Measurements from ENCODE around the gene LZTS2.
"Not testable (repeated sequence)": the region's sequence is repeated elsewhere in the genome, so short reads cannot be mapped to it uniquely, and the experiment has no call there.

Gene LZTS2

DNA sequence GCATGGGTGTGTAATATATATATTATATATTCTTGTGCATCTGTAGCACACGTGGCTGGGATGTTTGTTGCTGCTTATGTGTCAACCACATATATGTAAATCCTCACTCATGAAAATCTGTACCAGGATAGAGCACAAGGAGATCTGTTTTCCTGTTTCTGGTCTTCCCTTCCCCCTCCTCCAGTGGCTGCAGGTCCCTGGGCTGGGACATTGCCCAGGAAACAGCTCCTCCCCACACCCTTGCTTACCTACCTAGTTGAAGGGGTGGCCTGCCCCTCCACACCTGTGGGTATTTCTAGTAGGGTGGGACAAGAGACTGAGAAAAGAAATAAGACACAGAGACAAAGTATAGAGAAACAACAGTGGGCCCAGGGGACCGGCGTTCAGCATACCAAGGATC lies 33.7 kb downstream of the LZTS2 start:
- no peak for DNase-seq (ENCODE audit: low read depth)

DNA sequence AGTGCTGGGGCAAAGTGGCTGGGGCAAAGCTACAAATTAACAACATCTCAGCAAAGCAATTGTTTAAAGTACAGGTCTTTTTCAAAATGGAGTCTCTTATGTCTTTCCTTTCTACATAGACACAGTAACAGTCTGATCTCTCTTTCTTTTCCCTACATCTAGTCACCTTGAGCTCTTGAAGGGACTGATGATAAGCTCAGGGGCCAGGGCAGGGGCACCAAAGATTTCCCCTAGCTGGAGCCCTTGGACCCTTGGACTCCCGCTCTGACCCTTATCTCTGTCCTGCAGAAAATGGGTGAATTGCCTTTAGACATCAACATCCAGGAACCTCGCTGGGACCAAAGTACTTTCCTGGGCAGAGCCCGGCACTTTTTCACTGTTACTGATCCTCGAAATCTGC lies 34.8 kb downstream of the LZTS2 start:
- DNase-seq (ENCODE audit: low read depth): not testable (repeated sequence)

GRCh38 chr10:101035314-101035713 lies 35.7 kb downstream of the LZTS2 start:
- DNase-seq (ENCODE audit: low read depth): no peak

DNA sequence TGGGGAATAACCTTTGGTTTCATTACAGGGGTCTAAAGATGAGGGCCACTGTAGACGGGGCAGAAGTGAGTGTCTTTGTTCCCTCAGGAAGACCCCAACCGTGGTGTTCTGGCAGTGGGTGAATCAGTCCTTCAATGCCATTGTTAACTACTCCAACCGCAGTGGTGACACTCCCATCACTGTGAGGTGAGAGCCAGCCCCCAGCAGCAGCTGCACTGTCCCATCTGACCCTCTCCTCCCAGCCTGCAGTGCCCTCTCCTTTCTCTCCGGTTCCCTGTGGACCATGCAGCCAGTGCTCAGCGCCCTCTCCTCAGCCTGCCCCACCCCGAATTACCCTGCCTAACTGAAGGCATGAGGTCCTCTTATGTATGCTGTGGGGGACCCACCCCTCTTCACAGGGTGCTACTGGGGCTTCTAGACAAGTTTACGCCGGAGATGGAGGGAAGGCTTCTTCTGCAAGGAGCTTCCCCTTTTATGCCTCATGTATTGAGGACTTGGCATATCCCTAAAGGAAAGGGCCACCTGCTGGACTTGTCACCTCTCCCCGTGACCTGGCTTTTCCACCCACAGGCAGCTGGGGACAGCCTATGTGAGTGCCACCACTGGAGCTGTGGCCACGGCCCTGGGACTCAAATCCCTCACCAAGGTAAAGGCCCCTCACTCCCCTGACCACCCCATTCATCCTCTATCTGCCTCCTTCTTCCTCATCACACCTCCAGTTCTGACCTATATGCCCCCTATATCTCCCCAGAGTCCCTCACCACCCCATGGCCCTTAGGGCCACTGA lies 36.5 kb downstream of the LZTS2 start:
- no peak for DNase-seq (ENCODE audit: low read depth)

- DNase-seq (ENCODE audit: low read depth): no peak
These were observed 37.1 kb downstream of the LZTS2 start for GRCh38 chr10:101036726-101037125.

- no peak for DNase-seq (ENCODE audit: low read depth)
These were observed 38.9 kb downstream of the LZTS2 start for GRCh38 chr10:101038484-101038883.

- no peak for DNase-seq (ENCODE audit: low read depth)
These were observed 40.5 kb downstream of the LZTS2 start for GRCh38 chr10:101040061-101040460.

DNA sequence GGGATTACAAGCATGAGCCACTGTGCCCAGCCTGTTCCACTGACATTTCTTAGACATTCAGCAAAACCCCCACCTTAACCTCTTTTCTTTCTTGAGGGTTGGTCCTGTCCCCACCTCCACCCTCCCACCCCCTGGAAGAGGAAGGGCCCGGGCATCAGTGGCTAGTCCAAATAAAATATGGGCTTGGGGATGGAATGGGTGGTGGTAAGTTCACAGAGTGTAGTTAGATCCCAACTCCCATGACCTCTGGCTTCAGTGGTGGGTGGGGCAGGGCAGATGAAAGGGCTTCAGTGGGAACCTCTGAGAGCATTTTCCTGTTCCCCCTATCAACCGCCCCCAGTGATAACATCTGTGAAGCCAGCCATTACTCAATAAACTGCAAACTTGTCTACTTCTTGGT lies 41.2 kb downstream of the LZTS2 start:
- DNase-seq (ENCODE audit: low read depth): no peak

DNA sequence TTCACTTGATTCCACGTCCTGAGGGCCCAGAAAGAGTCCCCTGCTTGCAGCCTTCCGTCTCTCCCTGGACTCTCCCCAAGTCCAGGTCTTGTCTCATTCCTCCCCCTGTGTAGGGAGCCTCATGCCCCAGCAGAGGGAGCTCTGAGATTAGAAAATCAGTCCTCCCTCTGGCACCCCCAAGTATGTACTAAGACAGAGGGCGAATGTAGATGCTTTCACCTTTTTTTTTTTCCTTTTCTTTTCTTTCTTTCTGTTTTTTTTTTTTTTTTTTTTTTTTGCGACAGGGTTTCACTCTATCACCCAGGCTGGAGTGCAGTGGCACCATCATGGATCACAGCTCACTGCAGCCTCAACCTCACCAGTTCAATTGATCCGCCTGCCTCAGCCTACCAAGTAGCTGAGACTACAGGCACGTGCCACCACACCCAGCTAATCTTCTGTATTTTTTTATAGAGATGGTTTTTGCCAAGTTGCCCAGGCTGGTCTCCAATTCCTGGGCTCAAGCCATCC lies 41.7 kb downstream of the LZTS2 start:
- peak; percentile 37 for DNase-seq (ENCODE audit: low read depth)

GRCh38 chr10:101042118-101042517 lies 42.5 kb downstream of the LZTS2 start:
- no peak for DNase-seq (ENCODE audit: low read depth)

DNA sequence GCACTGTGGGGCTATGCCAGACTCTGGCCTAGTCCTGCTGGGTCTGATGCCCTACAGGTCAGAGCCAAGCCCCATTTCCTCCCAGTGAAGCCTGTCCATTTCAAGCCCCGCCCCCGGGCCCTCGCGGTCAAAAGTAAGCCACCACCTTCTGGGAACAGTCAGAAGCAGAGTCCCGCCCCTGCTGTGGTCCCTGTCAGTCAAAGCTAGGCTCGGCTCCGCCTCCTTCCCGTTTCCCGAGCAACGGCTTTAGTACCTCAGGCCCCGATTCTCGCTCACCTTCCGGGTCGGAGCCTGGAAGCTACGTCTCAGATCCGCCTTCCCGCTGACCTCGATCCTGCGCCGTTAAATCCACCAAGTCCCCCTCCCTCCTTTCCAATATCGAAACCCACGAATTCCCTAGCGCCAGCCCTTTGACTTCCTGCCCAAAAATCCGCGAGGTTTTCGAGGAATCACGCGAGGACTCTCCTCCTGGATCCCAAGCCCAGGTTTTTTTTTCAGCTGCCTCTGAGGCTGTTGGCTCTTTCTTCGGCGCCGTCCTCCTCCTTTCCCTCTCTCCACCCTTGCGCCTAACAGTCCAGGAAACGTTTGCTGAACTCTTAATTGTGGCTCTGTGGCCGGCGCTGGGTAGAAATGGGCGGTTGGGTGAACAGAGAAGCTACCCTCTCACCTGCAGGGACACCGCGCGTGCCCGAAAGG lies 43.2 kb downstream of the LZTS2 start:
- peak; percentile 65 for DNase-seq (ENCODE audit: low read depth)

DNA sequence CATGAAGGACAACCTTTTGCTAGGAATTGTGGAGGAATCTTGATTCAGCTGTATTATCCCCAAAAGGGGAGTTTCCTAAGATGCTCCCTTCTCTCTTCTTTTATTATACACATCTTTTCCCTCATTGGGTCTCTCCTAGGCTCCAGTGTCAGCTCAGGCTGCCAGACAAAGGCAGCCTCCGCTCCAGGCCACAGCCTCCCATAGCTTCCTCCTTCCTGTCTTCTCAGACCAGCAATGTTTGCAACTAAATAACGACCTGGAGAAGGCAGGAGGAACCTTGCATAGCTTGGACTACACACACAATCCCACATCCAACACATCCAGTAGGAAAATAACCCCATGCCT lies 43.7 kb downstream of the LZTS2 start:
- no peak for DNase-seq (ENCODE audit: low read depth)

GRCh38 chr10:101044117-101044516 lies 44.5 kb downstream of the LZTS2 start:
- DNase-seq (ENCODE audit: low read depth): no peak

DNA sequence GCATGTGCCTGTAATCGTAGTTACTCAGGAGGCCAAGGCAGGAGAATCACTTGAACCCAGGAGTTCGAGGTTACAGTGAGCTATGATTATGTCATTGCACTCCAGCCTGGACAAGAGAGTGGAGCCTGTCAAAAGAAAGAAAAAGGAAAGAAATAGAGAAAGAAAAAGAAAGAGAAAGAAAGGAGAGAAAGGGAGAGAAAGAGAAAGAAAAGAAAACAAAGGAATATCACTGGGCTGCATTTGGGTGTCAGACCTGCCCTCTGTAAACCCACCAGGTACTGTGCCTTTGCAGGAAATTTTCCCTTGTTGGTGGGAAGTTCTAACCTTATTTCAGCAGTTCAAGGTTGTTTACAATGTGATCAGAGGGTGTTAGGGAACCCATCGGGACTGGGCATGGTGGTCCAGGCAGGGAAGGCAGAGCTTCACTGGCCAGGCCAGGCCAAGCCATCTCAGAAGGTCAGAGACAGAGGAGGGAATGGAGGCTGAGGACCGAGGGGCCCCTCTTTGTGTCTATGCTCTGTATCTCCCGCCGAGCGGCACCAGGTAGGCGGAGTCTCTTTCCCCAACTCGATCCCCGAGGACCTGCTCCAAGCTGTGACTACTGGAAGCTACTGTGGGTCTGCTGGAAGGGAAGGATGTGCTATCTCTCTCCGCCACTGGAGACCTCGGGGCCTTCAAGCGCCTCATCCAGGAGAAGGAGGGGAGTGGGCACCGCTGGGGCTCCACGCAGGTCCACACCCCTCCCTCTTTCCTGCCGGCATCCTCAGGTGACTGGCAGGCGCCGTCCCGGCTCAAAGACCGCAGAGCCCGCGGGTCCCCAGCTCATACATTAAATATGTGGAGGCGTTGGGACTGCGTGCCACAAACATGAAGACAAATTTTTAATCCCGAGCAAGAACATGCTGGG lies 47.0 kb downstream of the LZTS2 start:
- DNase-seq (ENCODE audit: low read depth): no peak

DNA sequence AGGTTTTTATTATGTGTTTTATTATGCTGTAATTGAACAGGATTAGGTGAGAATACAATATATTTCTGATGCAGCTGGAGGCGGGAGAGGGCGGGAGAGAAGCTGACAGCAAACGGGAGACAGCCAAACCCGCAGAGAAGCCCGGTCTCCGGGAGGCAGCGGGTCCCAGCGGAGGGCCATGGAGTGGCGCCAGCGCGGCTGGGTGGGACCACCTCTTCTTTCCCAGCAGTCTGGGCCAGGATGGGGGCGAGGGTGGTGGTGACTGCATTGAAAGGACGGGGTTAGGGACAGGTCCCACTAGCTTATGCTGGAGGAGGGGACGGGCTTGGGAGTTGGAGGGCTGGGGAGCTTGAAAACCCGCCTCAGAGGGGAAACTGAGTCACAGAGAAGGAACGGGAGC lies 47.7 kb downstream of the LZTS2 start:
- DNase-seq (ENCODE audit: low read depth): no peak

DNA sequence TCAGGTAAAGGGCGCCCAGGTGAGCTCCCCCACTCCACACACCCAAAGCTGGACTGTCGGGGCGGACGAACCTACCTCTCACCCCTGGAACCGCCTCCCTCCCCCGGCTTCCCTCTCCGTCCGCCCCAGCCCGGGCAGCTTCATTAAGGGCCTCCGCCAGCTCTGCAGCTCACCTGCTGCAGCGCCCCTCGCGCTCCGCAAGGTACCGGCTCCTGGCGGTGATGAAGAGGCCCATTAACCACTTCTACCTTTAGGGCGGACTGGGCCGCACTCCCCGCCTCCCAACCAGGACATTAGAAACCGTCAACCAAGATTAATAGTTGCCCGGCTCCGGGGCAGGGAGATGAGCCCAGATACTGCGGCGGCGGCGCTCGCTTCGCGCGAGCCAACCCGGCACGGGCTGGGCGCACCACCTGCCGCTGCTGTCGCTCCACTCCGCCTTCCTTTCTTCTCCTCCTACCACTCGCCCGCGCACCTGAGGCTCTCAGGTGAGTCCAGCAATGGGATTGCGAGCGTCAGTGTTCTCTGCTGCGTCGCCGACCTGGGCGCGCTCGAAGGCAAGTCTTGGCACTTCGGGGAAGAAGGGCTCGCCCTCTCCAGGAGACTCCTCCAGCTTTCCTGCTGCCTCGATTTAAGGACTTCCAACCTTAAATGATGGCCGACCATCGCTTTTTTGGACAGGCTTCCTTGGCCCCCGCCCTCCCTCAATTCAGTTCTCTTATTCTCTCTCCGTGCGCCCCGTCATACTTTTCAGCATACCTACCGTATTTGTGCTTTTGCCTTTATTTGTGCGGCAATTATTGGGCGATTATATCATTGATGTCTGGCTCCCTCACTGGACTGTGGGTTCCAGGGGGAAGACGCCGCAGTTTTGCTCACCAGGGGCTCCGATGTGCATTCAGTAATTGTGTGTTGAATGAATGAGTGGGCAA lies 48.6 kb downstream of the LZTS2 start:
- DNase-seq (ENCODE audit: low read depth): no peak

DNA sequence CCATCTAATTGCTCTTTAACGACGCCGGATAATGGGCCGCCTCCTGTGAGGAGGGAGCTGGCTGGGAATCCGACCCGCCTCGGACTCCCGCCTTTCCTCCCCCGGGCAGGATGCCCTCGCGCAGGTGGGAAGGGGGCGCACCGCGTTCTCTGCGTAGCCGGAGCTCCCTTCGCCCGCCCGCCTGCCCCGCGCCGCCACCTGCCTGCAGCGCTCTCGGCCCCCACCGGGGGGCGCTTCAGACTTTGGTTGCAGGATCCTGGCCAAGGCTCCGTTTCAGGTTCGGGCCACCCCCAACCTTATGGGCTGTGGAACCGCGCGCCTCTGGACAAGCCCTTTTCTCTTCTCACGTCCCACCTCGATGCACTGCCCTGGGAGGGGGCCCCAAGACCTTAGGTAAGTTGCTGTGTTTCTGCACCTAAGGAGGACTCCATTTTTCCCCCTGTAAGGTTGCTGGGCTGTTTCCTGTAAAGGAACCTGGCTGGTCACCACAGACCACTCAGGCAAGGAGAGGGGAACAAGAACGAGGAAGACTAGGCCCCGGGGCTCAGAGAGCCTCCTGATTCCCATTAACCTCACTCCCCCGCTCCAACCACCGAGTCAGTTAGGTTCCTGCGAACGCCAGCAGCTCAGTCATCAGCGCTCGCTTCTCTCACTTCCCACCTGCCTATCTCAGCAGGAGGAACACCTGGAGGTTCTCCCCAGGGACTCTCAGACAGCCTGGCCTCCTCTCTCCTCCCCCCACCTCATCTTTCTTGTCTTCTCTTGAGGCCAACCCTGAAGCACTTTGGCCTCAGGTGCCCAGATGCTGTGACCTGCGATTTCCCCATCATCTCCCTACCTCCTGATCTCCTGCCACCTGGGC lies 50.8 kb downstream of the LZTS2 start:
- DNase-seq (ENCODE audit: low read depth): peak; percentile 53

DNA sequence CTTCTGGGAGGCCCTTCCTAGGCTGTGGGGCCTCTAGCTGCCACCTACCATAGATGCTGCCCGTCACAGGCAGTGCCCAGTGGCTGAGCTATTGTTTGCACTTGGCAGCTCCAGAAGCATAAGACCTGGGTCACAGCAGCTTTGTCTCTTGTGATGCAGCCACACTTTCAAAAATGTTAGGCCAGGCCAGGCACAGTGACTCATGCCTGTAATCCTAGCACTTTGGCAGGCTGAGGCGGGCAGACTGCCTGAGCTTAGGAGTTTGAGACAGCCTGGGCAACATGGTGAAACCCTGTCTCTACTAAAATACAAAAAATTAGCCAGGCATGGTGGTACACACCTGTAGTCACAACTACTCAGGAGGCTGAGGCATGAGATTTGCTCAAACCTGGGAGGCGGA lies 52.7 kb downstream of the LZTS2 start:
- DNase-seq (ENCODE audit: low read depth): no peak

DNA sequence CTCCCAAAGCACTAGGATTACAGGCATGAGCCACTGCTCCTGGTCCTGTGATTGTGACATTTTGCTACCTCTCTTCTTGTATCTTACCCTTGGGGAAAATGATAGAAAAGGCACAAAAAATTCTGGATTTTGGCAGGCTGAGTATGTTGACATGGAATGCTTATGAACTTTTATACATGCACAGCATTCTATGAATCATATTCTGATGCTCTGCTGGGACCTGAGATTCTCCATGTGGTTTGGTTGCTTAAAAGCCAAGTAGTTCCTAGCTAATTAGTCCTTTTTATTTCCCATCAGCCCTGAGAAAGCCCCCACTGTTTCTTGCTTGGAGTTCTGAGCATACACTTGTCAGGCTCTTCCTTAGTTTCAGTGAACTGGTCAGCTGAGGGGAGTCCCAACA lies 53.9 kb downstream of the LZTS2 start:
- DNase-seq (ENCODE audit: low read depth): no peak

DNA sequence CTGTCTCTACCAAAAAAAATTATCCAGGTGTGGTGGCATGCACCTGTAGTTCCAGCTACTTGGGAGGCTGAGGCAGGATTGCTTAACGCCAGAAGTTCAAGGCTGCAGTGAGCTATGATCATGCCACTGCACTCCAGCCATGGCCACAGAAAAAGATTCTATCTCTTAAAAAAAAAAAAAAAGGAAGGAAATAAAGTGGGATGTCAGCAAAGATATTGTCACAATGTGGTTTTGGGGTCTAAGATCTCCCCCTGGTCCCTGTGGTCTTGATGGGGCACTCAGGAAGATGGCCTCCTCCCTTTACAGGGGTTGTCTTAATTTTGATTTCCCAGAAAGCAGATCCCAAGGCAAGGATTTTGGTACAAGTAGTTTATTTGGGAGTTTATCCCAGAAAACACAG lies 54.7 kb downstream of the LZTS2 start:
- DNase-seq (ENCODE audit: low read depth): no peak

DNA sequence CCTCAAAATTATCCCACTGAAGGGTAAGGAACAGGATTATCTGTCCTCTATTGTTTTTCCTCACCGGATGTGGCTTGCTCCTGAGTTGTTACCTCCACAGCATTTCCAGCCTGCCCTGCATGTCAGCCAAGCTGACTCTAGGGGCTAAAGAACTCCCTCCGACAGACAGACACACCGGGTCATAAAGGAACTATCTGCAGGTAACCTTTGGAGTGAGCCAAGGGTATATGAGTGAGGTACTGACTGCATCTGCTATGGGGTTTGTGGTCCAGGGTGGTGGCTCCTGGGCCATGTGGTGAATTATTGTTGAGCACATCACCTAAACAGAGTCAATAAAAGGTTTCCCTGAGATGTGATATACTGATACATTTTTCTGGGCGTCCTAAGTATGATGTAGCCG lies 55.3 kb downstream of the LZTS2 start:
- DNase-seq (ENCODE audit: low read depth): no peak

Data from T-helper 22 cell (primary cell).